PC-9 (cell line): ENCODE measurements around the gene SYNGR1. TPM values are rescaled to one million over a fixed set of nuclear protein-coding genes. Genes with fewer than 3 reads are reported as not detected.
A peak's percentile ranks its signal among the peaks of the same experiment; 100 is the strongest.

Experiments
- BruUV-seq: library from RNA; stranded (reverse); fragments of 400-500 nt; replicated peaks from 2 replicates; lab custom pipeline; 2021; lab: Mats Ljungman, UMichigan
- CTCF ChIA-PET: fragments of 300-600 bp; sonication (Branson Sonifier 250); formaldehyde crosslinking; loops from one replicate; lab custom pipeline; 2022; ENCODE audit warnings: antibody characterized with exemption; lab: Charles Lee
- POLR2A ChIA-PET: fragments of 300-600 bp; sonication (Branson Sonifier 250); formaldehyde crosslinking; loops from one replicate; lab custom pipeline; 2022; ENCODE audit warnings: antibody characterized with exemption; ENCODE audit not compliant: unreplicated experiment; lab: Charles Lee
- DNase-seq, 2 experiments: peaks; one replicate each; pipeline versions ENCODE4 v3.0.0 to v3.0.0-alpha.2; 2015 to 2022; ENCODE audit warnings: mixed read lengths in 1 of 2
- H2AFZ ChIP-seq: fragments of 200-600 bp; sonication (generic); 2 replicates; pipeline ENCODE4 v1.8.1; 2017; ENCODE audit warnings: antibody characterized with exemption
- H3F3A ChIP-seq: fragments of 200-600 bp; sonication (generic); 2 replicates; pipeline ENCODE4 v1.8.1; 2017; ENCODE audit warnings: antibody characterized with exemption, mild to moderate bottlenecking, low read depth; ENCODE audit not compliant: insufficient read depth
- H3K27ac ChIP-seq: fragments of 200-600 bp; sonication (generic); 2 replicates; pipeline ENCODE4 v1.6.1; 2016; ENCODE audit warnings: mixed run types
- H3K27me3 ChIP-seq: fragments of 200-600 bp; sonication (generic); 2 replicates; pipeline ENCODE4 v1.6.1; 2016; ENCODE audit warnings: low read depth, mixed run types; ENCODE audit not compliant: insufficient read depth
- H3K36me3 ChIP-seq: fragments of 200-600 bp; sonication (generic); 2 replicates; pipeline ENCODE4 v1.6.1; 2016; ENCODE audit warnings: low read depth, mixed run types
- H3K4me1 ChIP-seq: fragments of 200-600 bp; sonication (generic); replicated peaks from 2 replicates; pipeline ENCODE4 v1.6.1; 2016; ENCODE audit warnings: mixed run types; ENCODE audit not compliant: insufficient read depth
- H3K4me2 ChIP-seq: fragments of 200-600 bp; sonication (generic); 2 replicates; pipeline ENCODE4 v1.6.1; 2017; ENCODE audit warnings: mixed run types
- H3K4me3 ChIP-seq: fragments of 200-600 bp; sonication (generic); 2 replicates; pipeline ENCODE4 v1.6.1; 2016; ENCODE audit warnings: mixed run types
- H3K79me2 ChIP-seq: fragments of 200-600 bp; sonication (generic); 2 replicates; pipeline ENCODE4 v1.6.1; 2017; ENCODE audit warnings: low read depth, mixed run types
- H3K9me2 ChIP-seq: fragments of 200-600 bp; sonication (generic); 2 replicates; pipeline ENCODE4 v1.8.1; 2017; ENCODE audit warnings: mild to moderate bottlenecking; ENCODE audit not compliant: insufficient read depth
- H3K9me3 ChIP-seq: fragments of 200-600 bp; sonication (generic); 2 replicates; pipeline ENCODE4 v1.8.1; 2016; ENCODE audit warnings: low read depth; ENCODE audit not compliant: insufficient read depth
- H4K20me1 ChIP-seq: fragments of 200-600 bp; sonication (generic); 2 replicates; pipeline ENCODE4 v1.8.1; 2017; ENCODE audit not compliant: insufficient read depth
- CTCF ChIP-seq: fragments of 200-600 bp; sonication (generic); conservative IDR thresholded peaks from 2 replicates; pipeline ENCODE4 v1.6.1; 2017; ENCODE audit warnings: mixed run types, antibody characterized with exemption, mild to moderate bottlenecking, moderate library complexity
- EZH2 ChIP-seq: fragments of 200-600 bp; sonication (generic); IDR thresholded peaks from 2 replicates; pipeline ENCODE4 v1.8.0; 2017; ENCODE audit warnings: antibody characterized with exemption, low read depth
- intact Hi-C: fragments of 100-400 bp; cut with micrococcal nuclease; formaldehyde crosslinking; loops from one replicate; pipeline ENCODE4 v1.10.0; 2022; ENCODE audit not compliant: unreplicated experiment
- total RNA-seq: library from RNA; stranded (reverse); gene quantifications from 2 replicates; pipeline ENCODE4 v1.2.3, GENCODE V29; 2021

The SYNGR1 gene
- total RNA-seq, 1 experiment from 2014 or later, result 12.0 TPM

GRCh38 chr22:39351689-39352214, 2.0 kb downstream of the SYNGR1 start:
- H3K9me2 ChIP-seq, result no peaks in the 10 kb centered on the region
- intact Hi-C loops, result no loop called here
- peaks cover 3% of the 10 kb centered on the region for H3K4me1 ChIP-seq
- peak in 1 of 2 experiments; percentile 25 for DNase-seq
- no peaks in the 10 kb centered on the region for H4K20me1 ChIP-seq
- CTCF ChIA-PET, result interaction anchor here (1.9 kb wide), 1 partner anchor 35 kb away, joined by 4 read pairs; no protein-coding TSS in a partner anchor
- no peak for TF ChIP-seq CTCF
- TF ChIP-seq EZH2, result no peak
- no peaks in the 10 kb centered on the region for H3K9me3 ChIP-seq
- H3K79me2 ChIP-seq, result no peaks in the 10 kb centered on the region
- peaks cover 11% of the 10 kb centered on the region for H3F3A ChIP-seq
- BruUV-seq, result no TSS peak
- no peak overlapping the region for H2AFZ ChIP-seq
- no peak overlapping the region for H3K4me2 ChIP-seq
- POLR2A ChIA-PET, result no interaction called here
- no peak overlapping the region for H3K27ac ChIP-seq
- H3K4me3 ChIP-seq, result no peak overlapping the region
- peaks cover 12% of the 10 kb centered on the region; the same call in 1 of the 2 replicates for H3K27me3 ChIP-seq
- no peaks in the 10 kb centered on the region for H3K36me3 ChIP-seq

- H4K20me1 ChIP-seq, result no peaks in the 10 kb centered on the region
- intact Hi-C loops, result no loop called here
- no peak for TF ChIP-seq CTCF
- no peak for TF ChIP-seq EZH2
Observed at GRCh38 chr22:39352306-39352891, 2.6 kb downstream of the SYNGR1 start.

GRCh38 chr22:39353346-39353745, 3.6 kb downstream of the SYNGR1 start:
- intact Hi-C loops, result no loop called here
- POLR2A ChIA-PET, result no interaction called here
- H3K9me2 ChIP-seq, result no peaks in the 10 kb centered on the region

More at GRCh38 chr22:39352306-39352891, 2.6 kb downstream of the SYNGR1 start:
- H3K4me1 ChIP-seq, result peaks cover 3% of the 10 kb centered on the region
- no peak overlapping the region for H3K27ac ChIP-seq
- no peaks in the 10 kb centered on the region for H3K79me2 ChIP-seq
- peaks cover 10% of the 10 kb centered on the region for H3F3A ChIP-seq
- H3K9me2 ChIP-seq, result no peaks in the 10 kb centered on the region
- H3K36me3 ChIP-seq, result no peaks in the 10 kb centered on the region
- POLR2A ChIA-PET, result interaction anchor here (0.5 kb wide), 1 partner anchor 170 kb away, joined by 3 read pairs; no protein-coding TSS in a partner anchor
- peaks cover 12% of the 10 kb centered on the region; the same call in 1 of the 2 replicates for H3K27me3 ChIP-seq
- no peak overlapping the region for H3K4me2 ChIP-seq
- CTCF ChIA-PET, result interaction anchor here (0.6 to 1.9 kb wide), 3 partner anchors 27 to 36 kb away, joined by 4 to 8 read pairs (median 4); no protein-coding TSS in a partner anchor
- H3K4me3 ChIP-seq, result no peak overlapping the region
- no TSS peak for BruUV-seq
- no peaks in the 10 kb centered on the region for H3K9me3 ChIP-seq
- no peak overlapping the region for H2AFZ ChIP-seq
- DNase-seq, result no peak

More at GRCh38 chr22:39353346-39353745, 3.6 kb downstream of the SYNGR1 start:
- CTCF ChIA-PET, result interaction anchor here (0.6 to 0.9 kb wide), 3 partner anchors 10 to 379 kb away, joined by 4 to 7 read pairs (median 6); no protein-coding TSS in a partner anchor
- H3K4me2 ChIP-seq, result no peak overlapping the region
- H3K4me1 ChIP-seq, result peaks cover 3% of the 10 kb centered on the region
- peaks cover 9% of the 10 kb centered on the region for H3F3A ChIP-seq
- BruUV-seq, result no TSS peak
- peaks cover 12% of the 10 kb centered on the region; the same call in 1 of the 2 replicates for H3K27me3 ChIP-seq
- no peaks in the 10 kb centered on the region for H3K36me3 ChIP-seq
- H3K9me3 ChIP-seq, result no peaks in the 10 kb centered on the region
- no peaks in the 10 kb centered on the region for H4K20me1 ChIP-seq
- no peak overlapping the region for H3K4me3 ChIP-seq
- H2AFZ ChIP-seq, result no peak overlapping the region
- H3K27ac ChIP-seq, result no peak overlapping the region
- no peak for DNase-seq
- no peaks in the 10 kb centered on the region for H3K79me2 ChIP-seq
- TF ChIP-seq EZH2 (no peak), CTCF (no peak)
